GM21825 (cell line): ENCODE results near the gene ARHGEF6.
"Not testable (repeated sequence)": the region's sequence is repeated elsewhere in the genome, so short reads cannot be mapped to it uniquely, and the experiment has no call there.

ENCODE experiments used
- ATAC-seq: cut with Tn5 transposase; IDR thresholded peaks from one replicate; pipeline ENCODE4 v1.9.1; 2021; ENCODE audit warnings: mild to moderate bottlenecking, moderate library complexity; ENCODE audit not compliant: unreplicated experiment

ARHGEF6 gene

DNA sequence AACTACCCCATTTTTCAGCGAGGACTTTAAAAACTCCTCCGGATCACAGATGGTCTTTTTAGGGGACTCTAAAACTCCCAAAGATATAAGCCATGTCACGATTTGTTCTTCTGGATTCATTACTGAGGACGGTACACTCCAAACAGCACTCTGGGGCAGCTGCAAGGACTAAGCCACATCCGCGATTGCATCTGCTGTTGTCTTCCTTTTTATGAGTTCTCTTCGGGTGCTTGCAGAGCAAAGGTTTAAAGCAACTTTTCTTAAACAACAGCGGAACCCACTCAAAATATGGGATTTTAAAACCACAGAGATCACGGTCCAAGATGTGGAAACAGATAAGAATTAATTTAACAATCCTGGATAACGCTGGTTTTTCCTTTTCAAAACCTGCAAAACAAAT is at the start of gene ARHGEF6:
Gene ARHGEF6, minus strand, starts transcription at position 170 of the 400 bp plus-strand sequence. Its CDS starts 50 bp downstream, at position 120.
- no peak for ATAC-seq

DNA sequence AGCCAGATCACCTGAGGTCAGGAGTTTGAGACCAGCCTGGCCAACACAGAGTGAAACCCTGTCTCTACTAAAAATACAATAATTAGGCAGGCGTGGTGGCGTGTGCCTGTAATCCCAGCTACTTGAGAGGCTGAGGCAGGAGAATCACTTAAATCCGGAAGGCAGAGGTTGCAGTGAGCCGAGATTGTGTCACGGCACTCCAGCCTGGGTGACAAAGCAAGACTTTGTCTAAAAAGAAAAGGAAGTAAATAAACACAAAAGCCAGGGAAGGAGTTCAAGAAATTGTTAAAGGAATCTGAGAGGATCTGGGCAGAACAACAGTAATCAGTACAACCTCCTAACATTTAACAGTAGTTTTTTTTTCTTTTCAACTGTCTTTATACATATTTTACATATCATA is 48.7 kb upstream of the ARHGEF6 start:
- ATAC-seq = no peak

DNA sequence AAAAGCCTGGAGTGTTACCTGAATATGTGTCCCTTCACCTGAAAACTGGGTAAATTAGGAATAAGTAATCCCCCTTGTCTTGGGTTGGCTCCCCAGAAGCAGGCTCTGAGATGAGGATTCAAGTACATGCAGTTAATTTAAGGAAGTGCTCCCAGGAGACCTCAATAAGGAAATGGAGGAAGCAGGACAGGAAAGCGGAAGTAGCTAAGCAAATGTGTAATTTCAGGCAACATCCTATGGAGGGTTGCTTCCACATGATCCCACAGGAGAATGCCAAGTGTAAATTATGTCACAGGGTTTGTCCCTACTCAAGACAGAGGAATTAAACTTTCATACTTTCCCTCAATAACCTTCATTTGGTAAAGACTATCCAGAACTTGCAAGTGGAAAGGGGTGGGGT is 48.1 kb upstream of the ARHGEF6 start:
- no peak for ATAC-seq

- no peak for ATAC-seq
These were observed 46.3 kb upstream of the ARHGEF6 start for GRCh38 chrX:136827026-136827425.

DNA sequence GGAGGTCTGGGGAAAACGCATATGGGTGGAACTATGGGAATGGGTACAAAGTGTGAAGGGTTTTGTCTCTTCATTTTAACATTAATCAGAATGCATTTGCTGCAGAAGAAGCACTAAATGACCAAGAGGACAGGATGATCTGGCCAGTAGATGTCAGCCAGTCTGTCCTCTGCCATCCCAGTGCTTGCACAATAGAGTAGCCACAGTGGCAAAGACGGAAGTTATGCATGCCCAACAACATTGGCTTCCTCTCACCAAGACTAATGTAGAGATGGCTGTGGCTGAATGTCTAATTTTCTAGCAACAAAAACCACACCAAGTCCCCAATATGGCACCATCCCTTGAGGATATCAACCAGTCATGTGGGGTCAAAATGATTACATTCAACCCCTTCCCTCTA is 45.0 kb upstream of the ARHGEF6 start:
- no peak for ATAC-seq

DNA sequence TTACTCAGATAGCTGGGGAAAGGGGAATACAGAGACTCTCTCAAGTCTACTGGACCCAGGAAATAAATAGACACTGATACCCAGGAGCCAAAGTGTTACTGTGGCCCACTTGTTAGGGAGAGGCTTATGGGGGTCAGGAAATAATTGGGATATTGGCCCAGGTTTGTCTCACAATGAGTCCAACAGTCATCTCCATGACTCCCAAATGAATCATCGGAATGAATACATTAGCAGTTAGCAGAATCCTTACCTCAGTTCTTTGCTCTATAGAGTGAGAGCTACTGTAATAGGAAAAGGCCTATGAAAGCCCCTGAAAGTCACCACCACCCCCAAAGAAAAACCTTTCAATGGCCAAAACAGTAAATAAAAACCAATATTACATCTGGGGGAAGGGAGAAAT is 42.4 kb upstream of the ARHGEF6 start:
- no peak for ATAC-seq

- ATAC-seq = no peak
These were observed 41.8 kb upstream of the ARHGEF6 start for GRCh38 chrX:136822337-136823095.

DNA sequence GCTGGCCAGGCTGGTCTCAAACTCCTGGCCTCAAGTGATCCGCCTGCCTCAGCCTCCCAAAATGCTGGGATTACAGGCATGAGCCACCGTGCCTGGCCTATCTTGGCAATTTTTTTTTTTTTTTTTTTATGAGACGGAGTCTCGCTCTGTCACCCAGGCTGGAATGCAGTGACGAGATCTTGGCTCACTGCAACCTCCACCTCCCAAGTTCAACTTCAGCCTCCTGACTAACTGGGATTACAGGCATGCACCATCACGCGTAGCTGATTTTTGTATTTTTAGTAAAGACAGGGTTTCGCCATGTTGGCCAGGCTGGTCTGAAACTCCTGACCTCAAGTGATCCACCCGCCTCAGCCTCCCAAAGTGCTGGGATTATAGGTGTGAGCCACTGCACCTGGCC is 39.0 kb upstream of the ARHGEF6 start:
- ATAC-seq = not testable (repeated sequence)

DNA sequence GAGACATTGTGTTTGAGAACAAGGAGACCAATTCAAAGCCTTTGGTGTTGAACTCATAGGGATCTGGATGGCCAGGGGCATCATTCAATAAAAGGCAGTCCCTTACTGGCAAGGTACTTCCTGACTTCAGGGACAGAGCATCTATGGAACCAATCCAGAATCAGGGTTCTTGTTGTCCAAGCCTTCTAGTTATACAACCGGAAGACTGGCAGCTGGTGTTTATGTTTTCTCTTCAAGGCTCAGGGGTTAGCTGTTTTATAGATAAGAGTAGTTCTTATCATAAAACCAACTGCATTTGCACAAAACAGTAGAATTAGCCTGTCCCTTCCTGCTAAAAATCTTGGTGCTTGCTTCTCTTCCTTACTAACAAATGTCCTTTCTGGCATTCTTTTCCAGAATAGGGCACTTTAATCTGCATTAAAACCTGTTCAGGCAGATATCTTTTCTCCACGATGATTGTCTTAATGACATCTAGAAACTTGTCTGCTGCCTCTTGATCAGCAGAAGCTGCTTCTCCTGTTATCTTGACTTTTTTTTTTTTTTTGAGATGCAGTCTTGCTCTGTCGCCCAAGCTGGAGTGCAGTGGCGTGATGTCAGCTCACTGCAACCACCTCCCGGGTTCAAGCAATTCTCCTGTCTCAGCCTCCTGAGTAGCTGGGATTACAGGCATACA is 38.4 kb upstream of the ARHGEF6 start:
- ATAC-seq = no peak

- ATAC-seq = no peak
These were observed 36.2 kb upstream of the ARHGEF6 start for GRCh38 chrX:136816975-136817374.

DNA sequence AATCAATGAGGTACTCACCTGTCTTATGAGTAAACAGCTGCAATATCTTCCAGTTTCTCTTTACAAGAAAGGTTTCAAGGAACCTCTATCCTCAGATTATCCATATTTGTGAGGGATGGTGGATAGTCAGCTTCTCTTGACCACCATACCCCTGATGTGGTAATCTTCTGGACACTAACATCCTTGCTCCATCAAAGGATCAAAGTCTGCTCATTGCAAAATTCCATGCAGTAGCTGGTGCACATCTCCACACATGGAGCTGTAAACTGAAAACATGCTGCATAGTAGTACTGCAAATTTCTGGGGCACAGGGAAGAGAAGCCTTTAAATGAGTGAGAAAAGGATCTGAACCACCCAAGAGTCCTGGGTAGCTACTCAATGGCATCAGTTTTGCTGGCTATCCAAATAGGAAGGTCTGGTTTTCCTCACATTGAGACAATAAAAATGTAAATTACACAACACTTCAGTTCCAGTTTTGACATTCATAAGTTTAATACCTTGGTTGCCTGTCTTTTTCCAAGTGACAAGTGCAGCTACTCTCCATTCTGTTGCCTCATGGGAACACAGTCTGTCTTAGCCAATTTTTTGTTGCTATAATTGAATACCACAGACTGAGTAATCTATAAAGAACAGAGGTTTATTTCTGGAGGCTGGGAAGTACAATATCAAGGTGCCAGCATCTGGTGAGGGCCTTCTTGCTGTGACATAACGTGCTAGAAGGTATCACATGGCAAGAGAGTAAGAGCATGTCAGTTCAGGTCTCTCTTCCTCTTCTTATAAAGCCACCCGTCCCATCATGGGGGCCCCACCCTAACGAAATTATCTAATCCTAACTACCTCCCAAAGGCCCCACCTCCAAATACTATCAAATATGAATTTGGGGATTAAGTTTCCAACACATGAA is 34.4 kb upstream of the ARHGEF6 start:
- ATAC-seq = no peak

GRCh38 chrX:136812286-136812685 is 31.6 kb upstream of the ARHGEF6 start:
- ATAC-seq = no peak

- ATAC-seq = no peak
These were observed 29.8 kb upstream of the ARHGEF6 start for GRCh38 chrX:136810493-136810892.

GRCh38 chrX:136806891-136807410 is 26.2 kb upstream of the ARHGEF6 start:
- no peak for ATAC-seq

- no peak for ATAC-seq
These were observed 21.8 kb upstream of the ARHGEF6 start for GRCh38 chrX:136802515-136802914.

- no peak for ATAC-seq
These were observed 17.1 kb upstream of the ARHGEF6 start for GRCh38 chrX:136797787-136798186.

DNA sequence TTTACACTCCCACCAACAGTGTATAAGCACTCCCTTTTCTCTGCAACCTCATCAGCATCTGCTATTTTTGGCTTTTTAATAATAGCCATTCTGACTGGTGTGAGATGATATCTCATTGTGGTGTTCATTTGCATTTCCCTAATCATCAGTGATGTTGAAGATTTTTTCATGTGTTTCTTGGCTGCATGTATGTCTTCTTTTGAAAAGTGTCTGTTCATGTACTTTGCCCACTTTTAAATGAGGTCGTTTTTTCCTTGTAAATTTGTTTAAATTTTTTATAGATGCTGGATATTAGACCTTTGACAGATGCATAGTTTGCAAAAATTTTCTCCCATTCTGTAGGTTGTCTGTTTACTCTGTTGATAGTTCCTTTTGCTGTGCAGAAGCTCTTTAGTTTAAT is 14.4 kb upstream of the ARHGEF6 start:
- not testable (repeated sequence) for ATAC-seq

GRCh38 chrX:136794660-136795059 is 13.9 kb upstream of the ARHGEF6 start:
- ATAC-seq = not testable (repeated sequence)

DNA sequence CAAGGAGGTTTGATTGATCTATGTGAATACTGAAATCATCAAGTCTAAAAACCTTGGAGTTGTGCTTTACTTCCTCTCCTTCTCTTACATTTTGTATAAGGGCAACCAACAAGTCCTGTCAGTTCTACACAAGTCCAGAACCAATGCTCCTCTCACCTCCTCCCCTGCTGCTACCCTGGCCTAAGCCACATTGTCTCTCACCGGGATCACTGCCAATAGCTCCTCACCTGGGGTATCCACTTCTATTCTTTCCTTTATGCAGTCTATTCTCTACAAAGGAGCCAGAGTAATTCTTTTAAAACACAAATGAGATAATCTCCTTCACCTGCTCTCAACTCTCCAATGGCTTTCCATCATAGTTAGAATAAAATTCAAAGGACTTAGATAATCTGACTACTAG is 13.3 kb upstream of the ARHGEF6 start:
- no peak for ATAC-seq

DNA sequence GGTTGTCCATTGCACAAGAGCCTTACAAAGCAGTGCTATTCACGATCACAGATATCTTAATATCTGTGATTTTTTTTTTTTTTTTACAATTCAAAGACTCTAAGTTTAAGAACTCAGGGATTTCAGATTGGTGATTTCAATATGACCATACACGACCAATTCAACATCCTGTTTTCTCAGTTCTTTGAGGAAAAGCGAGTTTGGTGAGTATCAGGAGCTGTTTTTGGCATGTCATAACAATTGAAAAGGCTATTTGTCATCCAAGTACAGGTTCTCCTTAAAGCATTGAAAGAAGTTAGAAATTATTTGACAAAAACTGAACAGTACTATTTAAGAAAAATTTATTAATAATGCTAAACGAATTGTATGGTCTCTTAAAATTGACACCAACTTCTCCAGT is 9.1 kb upstream of the ARHGEF6 start:
- no peak for ATAC-seq

- no peak for ATAC-seq
These were observed 3.5 kb upstream of the ARHGEF6 start for GRCh38 chrX:136784231-136784630.
